Neural crest cell (in vitro differentiated cells): ENCODE data around the gene C15orf39. TPM values are rescaled to one million over a fixed set of nuclear protein-coding genes. Genes with fewer than 3 reads are reported as not detected.
"Not testable (repeated sequence)": the region's sequence is repeated elsewhere in the genome, so short reads cannot be mapped to it uniquely, and the experiment has no call there.

Experiments used
- DNase-seq: peaks from one replicate; pipeline ENCODE4 v3.0.0; 2021; ENCODE audit warnings: low read depth, mixed read lengths, low spot score
- H3K27ac Mint-ChIP-seq: one replicate; pipeline ENCODE4 v1.8.0; 2021; ENCODE audit warnings: mild to moderate bottlenecking, mixed read lengths; ENCODE audit not compliant: unreplicated experiment
- H3K27me3 Mint-ChIP-seq: 2 replicates; pipeline ENCODE4 v1.8.0; 2021; ENCODE audit warnings: low read depth, mild to moderate bottlenecking, mixed read lengths
- H3K36me3 Mint-ChIP-seq: 2 replicates; pipeline ENCODE4 v1.8.0; 2021; ENCODE audit warnings: low read depth, mild to moderate bottlenecking, mixed read lengths
- H3K4me1 Mint-ChIP-seq: 2 replicates; pipeline ENCODE4 v1.8.0; 2021; ENCODE audit warnings: mixed read lengths
- H3K4me3 Mint-ChIP-seq: one replicate; pipeline ENCODE4 v1.8.0; 2021; ENCODE audit warnings: mild to moderate bottlenecking, mixed read lengths
- H3K9me3 Mint-ChIP-seq: 2 replicates; pipeline ENCODE4 v1.8.0; 2021; ENCODE audit warnings: mixed read lengths
- total RNA-seq: library from RNA; stranded (reverse); gene quantifications from 2 replicates; pipeline ENCODE4 v1.2.1, GENCODE V29; 2021
- TF ChIP-seq, protein P1 (sequence below): fragments of 200-600 bp; sonication (generic); conservative IDR thresholded peaks from 2 replicates; pipeline ENCODE4 v1.5.0; 2021; ENCODE audit warnings: antibody characterized with exemption, mild to moderate bottlenecking

C15orf39 gene
- total RNA-seq, 1 donor from 2014 or later: 29.5 TPM

DNA sequence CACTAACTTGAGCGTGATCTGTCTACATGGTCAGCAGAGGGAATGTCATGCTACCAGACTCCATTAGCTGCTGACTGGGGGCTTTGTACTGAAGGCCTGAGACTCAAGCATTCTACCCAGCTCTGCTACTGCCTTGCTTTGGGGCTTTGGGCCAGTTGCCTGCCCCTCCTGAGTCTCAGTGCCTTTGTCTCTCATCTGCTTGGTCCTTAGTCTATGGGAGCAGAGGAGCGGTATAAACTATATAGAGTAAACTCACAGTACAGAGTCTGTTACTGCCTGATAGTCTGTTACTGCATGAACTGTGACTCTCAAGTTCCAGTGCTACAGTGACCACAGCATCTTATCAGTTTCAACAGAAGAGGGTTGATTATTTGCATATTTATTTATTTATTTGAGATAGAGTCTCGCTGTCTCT is 38.5 kb upstream of the C15orf39 start:
- no peak for DNase-seq
- Mint-ChIP-seq H3K9me3 (peaks cover 4% of the 10 kb centered on the region), H3K27me3 (no peaks in the 10 kb centered on the region), H3K36me3 (no peaks in the 10 kb centered on the region), H3K27ac (no peak overlapping the region), H3K4me1 (no peaks in the 10 kb centered on the region), H3K4me3 (no peak overlapping the region)
- TF ChIP-seq, protein P1, sequence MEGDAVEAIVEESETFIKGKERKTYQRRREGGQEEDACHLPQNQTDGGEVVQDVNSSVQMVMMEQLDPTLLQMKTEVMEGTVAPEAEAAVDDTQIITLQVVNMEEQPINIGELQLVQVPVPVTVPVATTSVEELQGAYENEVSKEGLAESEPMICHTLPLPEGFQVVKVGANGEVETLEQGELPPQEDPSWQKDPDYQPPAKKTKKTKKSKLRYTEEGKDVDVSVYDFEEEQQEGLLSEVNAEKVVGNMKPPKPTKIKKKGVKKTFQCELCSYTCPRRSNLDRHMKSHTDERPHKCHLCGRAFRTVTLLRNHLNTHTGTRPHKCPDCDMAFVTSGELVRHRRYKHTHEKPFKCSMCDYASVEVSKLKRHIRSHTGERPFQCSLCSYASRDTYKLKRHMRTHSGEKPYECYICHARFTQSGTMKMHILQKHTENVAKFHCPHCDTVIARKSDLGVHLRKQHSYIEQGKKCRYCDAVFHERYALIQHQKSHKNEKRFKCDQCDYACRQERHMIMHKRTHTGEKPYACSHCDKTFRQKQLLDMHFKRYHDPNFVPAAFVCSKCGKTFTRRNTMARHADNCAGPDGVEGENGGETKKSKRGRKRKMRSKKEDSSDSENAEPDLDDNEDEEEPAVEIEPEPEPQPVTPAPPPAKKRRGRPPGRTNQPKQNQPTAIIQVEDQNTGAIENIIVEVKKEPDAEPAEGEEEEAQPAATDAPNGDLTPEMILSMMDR: no peak

GRCh38 chr15:75164625-75165350 is 36.9 kb upstream of the C15orf39 start:
- Mint-ChIP-seq H3K9me3 (peaks cover 4% of the 10 kb centered on the region), H3K4me1 (no peaks in the 10 kb centered on the region), H3K4me3 (no peak overlapping the region), H3K27me3 (no peaks in the 10 kb centered on the region), H3K36me3 (no peaks in the 10 kb centered on the region), H3K27ac (no peak overlapping the region)
- DNase-seq: no peak
- TF ChIP-seq, protein P1: no peak

DNA sequence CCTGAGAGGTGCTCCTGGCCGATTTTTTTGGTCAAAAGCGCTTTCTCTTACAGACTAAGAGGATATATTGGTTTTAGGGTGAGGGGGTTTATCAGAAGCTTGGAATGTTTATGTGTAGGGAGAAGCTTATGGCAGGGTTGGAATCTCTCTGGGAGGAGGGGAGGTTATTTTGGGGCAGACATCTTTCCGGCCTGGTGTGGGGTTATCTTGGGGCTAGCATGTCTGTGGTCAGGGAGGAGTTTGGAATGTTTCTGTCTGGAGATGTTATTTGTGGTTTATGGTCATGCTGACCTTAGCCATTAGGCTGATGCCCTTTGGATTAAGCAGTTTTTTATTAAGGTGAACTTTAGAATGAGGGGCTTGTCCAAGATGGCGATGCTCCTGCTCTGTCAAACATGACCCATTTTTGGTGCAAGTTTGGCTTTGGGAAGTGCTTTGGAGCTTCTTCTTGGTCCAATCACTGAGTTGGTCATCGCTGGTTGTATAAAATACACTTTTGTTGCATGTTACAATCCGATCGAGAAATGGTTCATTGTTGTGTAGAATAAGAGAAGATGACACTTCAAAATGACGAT is 35.1 kb upstream of the C15orf39 start:
- not testable (repeated sequence) for H3K27ac Mint-ChIP-seq, H3K4me1 Mint-ChIP-seq, H3K36me3 Mint-ChIP-seq, DNase-seq, H3K4me3 Mint-ChIP-seq, H3K9me3 Mint-ChIP-seq, H3K27me3 Mint-ChIP-seq

- Mint-ChIP-seq H3K27me3 (no peaks in the 10 kb centered on the region), H3K36me3 (no peaks in the 10 kb centered on the region), H3K4me1 (no peaks in the 10 kb centered on the region), H3K9me3 (peaks cover 4% of the 10 kb centered on the region), H3K4me3 (no peak overlapping the region), H3K27ac (no peak overlapping the region)
- no peak for DNase-seq
- TF ChIP-seq, protein P1: no peak
Measured at GRCh38 chr15:75167588-75168350, 33.9 kb upstream of the C15orf39 start.

DNA sequence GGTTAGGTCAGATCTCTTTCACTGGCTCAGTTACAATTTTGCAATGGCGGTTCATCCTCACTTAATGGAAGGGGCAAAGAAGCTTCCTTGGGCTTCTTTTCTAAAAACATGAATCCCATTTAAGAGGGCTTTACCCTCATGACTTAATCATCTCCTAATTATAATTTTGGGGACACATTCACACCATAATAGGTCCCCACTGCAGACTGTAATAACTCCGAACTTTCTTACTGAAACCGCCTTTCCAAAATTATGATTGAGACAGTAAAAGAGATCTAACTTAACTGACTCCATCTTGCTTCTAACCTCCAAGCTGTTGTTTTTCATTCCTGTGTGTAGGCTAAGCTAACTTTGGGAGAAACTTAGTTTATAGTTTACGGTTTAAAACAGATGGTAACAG is 33.3 kb upstream of the C15orf39 start:
- Mint-ChIP-seq H3K9me3 (peaks cover 4% of the 10 kb centered on the region), H3K4me3 (no peak overlapping the region), H3K36me3 (no peaks in the 10 kb centered on the region), H3K27ac (no peak overlapping the region), H3K27me3 (no peaks in the 10 kb centered on the region), H3K4me1 (no peaks in the 10 kb centered on the region)
- TF ChIP-seq, protein P1: no peak
- DNase-seq: no peak

DNA sequence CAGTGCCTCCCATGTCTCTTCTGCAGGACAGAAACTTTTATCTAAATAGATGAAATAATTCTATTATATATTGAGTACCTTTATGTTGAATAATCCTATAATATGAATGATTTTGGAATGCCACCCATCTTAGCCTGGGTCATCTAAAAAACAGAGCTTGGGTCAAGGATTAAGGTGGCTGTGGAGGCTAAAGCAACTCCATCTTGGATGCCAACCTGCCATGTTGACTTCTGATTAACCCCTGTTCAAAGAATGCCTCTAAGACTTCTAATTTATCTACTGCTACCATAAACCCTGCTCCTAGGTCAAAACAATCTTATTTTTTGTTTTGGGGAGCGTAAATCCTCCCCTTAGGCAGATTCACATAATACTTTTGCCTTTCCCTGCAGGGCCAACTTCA is 31.5 kb upstream of the C15orf39 start:
- H3K9me3 Mint-ChIP-seq: peaks cover 4% of the 10 kb centered on the region
- DNase-seq: no peak
- H3K36me3 Mint-ChIP-seq: no peaks in the 10 kb centered on the region
- TF ChIP-seq, protein P1: no peak
- no peaks in the 10 kb centered on the region for H3K4me1 Mint-ChIP-seq
- H3K4me3 Mint-ChIP-seq: no peak overlapping the region
- H3K27me3 Mint-ChIP-seq: no peaks in the 10 kb centered on the region
- no peak overlapping the region for H3K27ac Mint-ChIP-seq
